Ascending aorta (tissue), 2 donors: ENCODE measurements around the gene PIEZO2. TPM values are rescaled to one million over a fixed set of nuclear protein-coding genes. Genes with fewer than 3 reads are reported as not detected.

Experiments
- DNase-seq, 2 donors: peaks; one replicate each; pipeline ENCODE4 v3.0.0-alpha.2; 2019; ENCODE audit warnings: low spot score in 2 of 2
- H3K27ac ChIP-seq, 2 donors: fragments of 200-600 bp; sonication (generic); one replicate each; pipeline ENCODE4 v1.5.1; 2016 to 2017; ENCODE audit warnings: mild to moderate bottlenecking in 1 of 2
- H3K27me3 ChIP-seq: fragments of 200-600 bp; sonication (generic); one replicate; pipeline ENCODE4 v1.5.1; 2017
- H3K36me3 ChIP-seq, 2 donors: fragments of 200-600 bp; sonication (generic); one replicate each; pipeline ENCODE4 v1.5.1; 2016
- H3K4me1 ChIP-seq, 2 donors: fragments of 200-600 bp; sonication (generic); one replicate each; pipeline ENCODE4 v1.5.1; 2016 to 2017; ENCODE audit warnings: mild to moderate bottlenecking in 1 of 2
- H3K4me3 ChIP-seq, 2 donors: fragments of 200-600 bp; sonication (generic); one replicate each; pipeline ENCODE4 v1.5.1; 2016 to 2017; ENCODE audit warnings: mild to moderate bottlenecking in 1 of 2
- H3K9me3 ChIP-seq, 2 donors: fragments of 200-600 bp; sonication (generic); one replicate each; pipeline ENCODE4 v1.5.1; 2016
- CTCF ChIP-seq, 3 experiments: fragments of 200-600 bp in 2 of 3; fragments of 450-650 bp in 1 of 3; sonication (generic) in 2 of 3; IDR thresholded peaks; one replicate each; pipeline ENCODE4 v1.5.1; 2016 to 2019; ENCODE audit warnings: antibody characterized with exemption in 3 of 3, mild to moderate bottlenecking in 1 of 3, moderate library complexity in 1 of 3
- intact Hi-C: fragments of 100-400 bp; cut with DNase I; formaldehyde crosslinking; loops from one replicate; pipeline ENCODE4 v1.15.1; 2023
- total RNA-seq: library from RNA; depleted of rRNA; stranded (reverse); fragments of >200 nt; gene quantifications from one replicate; pipeline ENCODE4 v1.1.0, GENCODE V29; 2016

Gene PIEZO2
- total RNA-seq, 1 donor from 2014 or later: 3.1 TPM

GRCh38 chr18:11002796-11003195, 146.6 kb downstream of the PIEZO2 start:
- Histone ChIP-seq H3K27me3 (no peaks in the 10 kb centered on the region), H3K4me3 (no peak overlapping the region), H3K36me3 (no peaks in the 10 kb centered on the region), H3K9me3 (no peaks in the 10 kb centered on the region), H3K27ac (no peak overlapping the region), H3K4me1 (no peaks in the 10 kb centered on the region)
- no peak for DNase-seq
- no peak for TF ChIP-seq CTCF (IDR thresholded peaks at IDR 0.05)
- intact Hi-C loops: no loop called here

GRCh38 chr18:11002277-11002676, 147.1 kb downstream of the PIEZO2 start:
- Histone ChIP-seq H3K27me3 (no peaks in the 10 kb centered on the region), H3K4me1 (no peaks in the 10 kb centered on the region), H3K36me3 (no peaks in the 10 kb centered on the region), H3K4me3 (no peak overlapping the region), H3K9me3 (no peaks in the 10 kb centered on the region), H3K27ac (no peak overlapping the region)
- intact Hi-C loops: no loop called here
- no peak for TF ChIP-seq CTCF (IDR thresholded peaks at IDR 0.05)
- no peak for DNase-seq

GRCh38 chr18:11000071-11000470, 149.3 kb downstream of the PIEZO2 start:
- H3K4me3 ChIP-seq: no peak overlapping the region
- H3K27ac ChIP-seq: no peak overlapping the region
- H3K4me1 ChIP-seq: no peaks in the 10 kb centered on the region
- no peaks in the 10 kb centered on the region for H3K27me3 ChIP-seq
- no peaks in the 10 kb centered on the region for H3K36me3 ChIP-seq
- intact Hi-C loops: no loop called here
- no peaks in the 10 kb centered on the region for H3K9me3 ChIP-seq
- no peak for TF ChIP-seq CTCF (IDR thresholded peaks at IDR 0.05)
- DNase-seq: no peak

GRCh38 chr18:10997885-10998284, 151.5 kb downstream of the PIEZO2 start:
- no peak for TF ChIP-seq CTCF (IDR thresholded peaks at IDR 0.05)
- H3K27ac ChIP-seq: no peak overlapping the region
- no peaks in the 10 kb centered on the region for H3K36me3 ChIP-seq
- no peak for DNase-seq
- H3K27me3 ChIP-seq: no peaks in the 10 kb centered on the region
- no peaks in the 10 kb centered on the region for H3K4me1 ChIP-seq
- no peak overlapping the region for H3K4me3 ChIP-seq
- H3K9me3 ChIP-seq: no peaks in the 10 kb centered on the region
- intact Hi-C loops: no loop called here

- DNase-seq: no peak
- Histone ChIP-seq H3K4me1 (no peaks in the 10 kb centered on the region), H3K27ac (no peak overlapping the region), H3K4me3 (no peak overlapping the region), H3K9me3 (peaks cover 0 to 4% of the 10 kb centered on the region in 2 donors), H3K27me3 (no peaks in the 10 kb centered on the region), H3K36me3 (no peaks in the 10 kb centered on the region)
- intact Hi-C loops: no loop called here
- no peak for TF ChIP-seq CTCF (IDR thresholded peaks at IDR 0.05)
Measured at GRCh38 chr18:10995550-10995949, 153.8 kb downstream of the PIEZO2 start.

- peaks cover 10 to 42% of the 10 kb centered on the region in 2 donors for H3K9me3 ChIP-seq
- no peak for DNase-seq
- no peaks in the 10 kb centered on the region for H3K36me3 ChIP-seq
- no peak overlapping the region for H3K27ac ChIP-seq
- no peak for TF ChIP-seq CTCF (IDR thresholded peaks at IDR 0.05)
- H3K4me3 ChIP-seq: no peak overlapping the region
- no peaks in the 10 kb centered on the region for H3K4me1 ChIP-seq
- H3K27me3 ChIP-seq: no peaks in the 10 kb centered on the region
- intact Hi-C loops: no loop called here
Measured at GRCh38 chr18:10989486-10989885, 159.9 kb downstream of the PIEZO2 start.
